T-helper 2 cell treated with Interferon-gamma antibody and Interleukin-4, amounts not matched to agents 5 μg/mL and 100 μg/mL, for 36 hours (primary cell): Measurements from ENCODE around the gene ZNF366.

ENCODE experiments used
- DNase-seq: peaks from one replicate; pipeline ENCODE4 v3.0.0; 2021; ENCODE audit warnings: low spot score
- H3K27ac Mint-ChIP-seq: one replicate; pipeline ENCODE4 v1.8.0; 2021; ENCODE audit warnings: mild to moderate bottlenecking, mixed read lengths
- H3K27me3 Mint-ChIP-seq: one replicate; pipeline ENCODE4 v1.8.0; 2021; ENCODE audit warnings: low read depth, mixed read lengths
- H3K36me3 Mint-ChIP-seq: one replicate; pipeline ENCODE4 v1.8.0; 2021; ENCODE audit warnings: low read depth, mixed read lengths
- H3K4me1 Mint-ChIP-seq: one replicate; pipeline ENCODE4 v1.8.0; 2021; ENCODE audit warnings: low read depth, mixed read lengths
- H3K4me3 Mint-ChIP-seq: one replicate; pipeline ENCODE4 v1.8.0; 2022; ENCODE audit warnings: mild to moderate bottlenecking, moderate library complexity, mixed read lengths
- H3K9me3 Mint-ChIP-seq: one replicate; pipeline ENCODE4 v1.8.0; 2021; ENCODE audit warnings: mixed read lengths

Gene ZNF366

DNA sequence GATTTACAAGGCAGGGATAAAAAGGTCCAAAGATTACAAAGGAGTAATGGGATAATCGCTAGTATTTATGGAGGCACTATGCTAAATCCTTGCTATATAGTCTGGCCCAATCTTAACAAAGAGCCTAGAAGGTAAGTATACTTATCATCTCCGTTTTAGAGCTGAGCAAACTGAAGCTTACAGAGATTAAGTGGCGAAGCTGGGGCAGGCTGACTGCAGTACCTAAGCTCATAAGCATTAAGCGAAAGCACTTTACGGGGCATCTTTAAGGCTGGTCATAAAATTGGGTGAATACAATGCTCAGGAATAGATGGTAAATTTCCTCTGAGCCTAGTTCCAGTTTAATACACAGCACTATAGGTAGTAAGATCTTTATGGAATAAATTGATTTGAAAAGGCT, 30.0 kb upstream of the ZNF366 start:
- DNase-seq, result no peak
- Mint-ChIP-seq H3K4me3 (no peak overlapping the region), H3K27ac (no peak overlapping the region), H3K27me3 (peaks cover 10% of the 10 kb centered on the region), H3K4me1 (no peaks in the 10 kb centered on the region), H3K9me3 (no peaks in the 10 kb centered on the region), H3K36me3 (no peaks in the 10 kb centered on the region)

DNA sequence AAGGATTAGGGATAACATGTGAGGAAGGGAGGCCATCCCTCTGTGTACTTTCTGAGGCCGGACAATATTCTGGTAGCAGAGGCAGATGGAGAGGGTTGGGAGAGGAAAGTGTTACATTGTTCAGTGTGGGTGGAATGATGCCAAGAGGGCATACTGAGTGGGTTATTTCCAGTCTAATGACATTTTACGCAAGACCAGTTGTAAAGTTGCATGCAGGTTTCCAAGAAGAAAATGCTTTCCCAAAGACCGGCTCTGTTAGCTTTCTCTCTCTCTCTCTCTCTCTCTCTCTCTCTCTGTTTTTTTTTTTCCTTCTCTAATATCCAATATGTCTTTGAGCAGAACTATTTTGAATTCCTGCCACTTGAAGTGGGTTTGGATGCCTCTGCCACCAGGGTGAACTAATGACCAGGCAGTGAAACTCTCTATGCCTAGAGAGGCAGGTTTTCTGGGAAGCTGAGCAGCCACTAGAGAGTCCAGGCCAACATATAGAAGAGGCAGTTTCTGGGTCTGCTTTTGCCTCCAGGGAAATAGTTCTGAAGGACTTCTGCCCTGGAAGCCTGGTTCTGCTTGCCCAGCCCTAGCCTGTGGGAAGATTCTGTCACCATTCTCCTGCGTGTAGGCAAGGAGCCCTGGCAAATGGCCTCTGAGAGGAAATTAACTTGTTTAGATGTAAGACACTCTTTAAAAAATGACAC, 24.4 kb upstream of the ZNF366 start:
- no peak overlapping the region for H3K4me3 Mint-ChIP-seq
- no peaks in the 10 kb centered on the region for H3K36me3 Mint-ChIP-seq
- H3K27ac Mint-ChIP-seq, result no peak overlapping the region
- no peak for DNase-seq
- no peaks in the 10 kb centered on the region for H3K9me3 Mint-ChIP-seq
- H3K27me3 Mint-ChIP-seq, result peaks cover 17% of the 10 kb centered on the region
- no peaks in the 10 kb centered on the region for H3K4me1 Mint-ChIP-seq

DNA sequence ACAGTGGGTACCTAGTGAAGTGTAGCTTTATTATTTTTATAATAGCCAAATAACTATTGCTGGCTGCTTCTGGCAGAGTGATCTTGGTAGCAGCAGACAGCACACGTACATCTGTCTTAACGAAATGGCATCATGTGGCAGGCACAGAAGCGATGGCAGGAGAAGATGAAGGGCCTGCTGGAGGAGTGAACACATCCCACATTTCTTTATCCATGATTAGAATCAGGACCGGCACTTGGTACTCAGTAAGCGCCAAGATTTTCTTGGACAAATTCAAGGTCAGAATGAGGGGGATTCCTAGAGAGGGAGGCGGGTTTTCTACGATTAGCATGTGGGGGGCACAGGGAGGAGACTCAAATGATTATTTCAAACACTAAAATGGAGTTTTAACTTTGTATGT, 23.0 kb upstream of the ZNF366 start:
- H3K27me3 Mint-ChIP-seq, result peaks cover 17% of the 10 kb centered on the region
- no peaks in the 10 kb centered on the region for H3K4me1 Mint-ChIP-seq
- H3K9me3 Mint-ChIP-seq, result no peaks in the 10 kb centered on the region
- H3K36me3 Mint-ChIP-seq, result no peaks in the 10 kb centered on the region
- no peak for DNase-seq
- H3K27ac Mint-ChIP-seq, result no peak overlapping the region
- no peak overlapping the region for H3K4me3 Mint-ChIP-seq

DNA sequence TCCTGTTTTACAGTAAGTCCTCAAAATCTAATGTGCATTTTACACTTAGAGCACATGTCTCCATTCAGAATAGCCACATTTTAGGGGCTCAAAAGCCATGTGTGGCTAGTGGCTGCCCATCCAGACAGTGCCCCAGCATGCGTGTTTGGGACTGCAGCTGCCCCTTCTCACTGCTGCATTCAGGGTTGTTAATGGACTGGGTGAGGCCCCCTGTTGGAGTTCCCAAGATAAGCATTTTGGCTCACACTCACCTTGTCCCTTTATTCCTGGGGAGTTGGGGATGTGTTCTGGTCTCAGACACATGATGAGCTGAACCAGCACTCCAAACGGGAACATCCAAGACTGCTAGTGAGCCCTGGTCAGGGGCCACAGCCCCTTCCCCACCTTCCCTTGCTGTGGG, 22.2 kb upstream of the ZNF366 start:
- H3K4me1 Mint-ChIP-seq, result no peaks in the 10 kb centered on the region
- H3K27ac Mint-ChIP-seq, result no peak overlapping the region
- no peak overlapping the region for H3K4me3 Mint-ChIP-seq
- H3K9me3 Mint-ChIP-seq, result no peaks in the 10 kb centered on the region
- H3K36me3 Mint-ChIP-seq, result no peaks in the 10 kb centered on the region
- peaks cover 14% of the 10 kb centered on the region for H3K27me3 Mint-ChIP-seq
- DNase-seq, result no peak

DNA sequence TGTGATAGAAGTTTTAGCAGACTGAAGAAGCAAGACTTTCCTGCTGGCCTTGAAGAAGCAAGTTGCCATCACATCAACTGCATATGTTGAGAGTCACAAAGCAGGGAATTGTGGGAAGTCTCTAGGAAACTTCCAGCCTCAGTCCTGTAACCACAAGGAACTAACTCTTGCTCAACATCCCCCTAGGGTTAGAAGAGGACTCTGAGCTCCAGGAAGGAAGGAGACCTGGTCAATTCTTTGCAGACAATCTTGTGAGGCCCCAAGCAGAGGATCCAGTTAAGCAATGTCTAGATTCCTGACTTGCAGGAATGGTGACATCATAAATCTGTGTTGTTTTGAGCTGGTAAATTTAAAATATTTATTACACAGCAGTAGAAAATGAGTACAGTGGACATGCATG, 18.6 kb upstream of the ZNF366 start:
- Mint-ChIP-seq H3K4me1 (no peaks in the 10 kb centered on the region), H3K27ac (no peak overlapping the region), H3K4me3 (no peak overlapping the region), H3K9me3 (no peaks in the 10 kb centered on the region), H3K27me3 (peaks cover 7% of the 10 kb centered on the region), H3K36me3 (no peaks in the 10 kb centered on the region)
- no peak for DNase-seq

DNA sequence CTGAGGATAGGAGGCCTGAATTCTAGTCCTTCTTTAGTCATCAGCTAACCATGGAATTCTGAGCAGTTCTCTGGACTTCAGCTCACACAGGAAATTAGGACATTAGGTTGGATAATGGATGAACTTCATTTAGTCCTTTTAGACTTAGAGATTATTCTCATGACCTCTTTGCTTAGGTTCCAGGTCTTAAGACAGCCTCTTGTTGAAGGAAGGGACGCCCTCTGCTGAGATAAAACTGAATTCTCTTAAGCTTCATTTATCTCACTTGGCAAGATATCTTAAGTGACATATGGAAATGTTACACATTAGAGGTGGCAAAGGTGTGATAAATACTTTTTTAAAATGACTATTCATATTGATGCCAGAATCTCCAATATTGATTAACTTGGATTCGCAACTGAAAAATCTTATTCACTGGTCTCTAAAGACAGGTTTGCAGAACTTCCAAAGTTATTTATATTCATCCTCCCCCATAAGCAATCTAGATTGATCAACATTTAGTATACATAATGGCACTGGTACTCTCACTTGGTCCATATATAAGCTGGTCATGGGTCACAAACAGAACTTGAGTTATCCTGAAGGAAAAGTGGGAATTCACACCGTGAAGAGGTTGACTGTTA, 16.9 kb upstream of the ZNF366 start:
- peaks cover 3% of the 10 kb centered on the region for H3K27me3 Mint-ChIP-seq
- no peak overlapping the region for H3K4me3 Mint-ChIP-seq
- no peaks in the 10 kb centered on the region for H3K4me1 Mint-ChIP-seq
- H3K36me3 Mint-ChIP-seq, result no peaks in the 10 kb centered on the region
- DNase-seq, result no peak
- no peak overlapping the region for H3K27ac Mint-ChIP-seq
- H3K9me3 Mint-ChIP-seq, result no peaks in the 10 kb centered on the region

DNA sequence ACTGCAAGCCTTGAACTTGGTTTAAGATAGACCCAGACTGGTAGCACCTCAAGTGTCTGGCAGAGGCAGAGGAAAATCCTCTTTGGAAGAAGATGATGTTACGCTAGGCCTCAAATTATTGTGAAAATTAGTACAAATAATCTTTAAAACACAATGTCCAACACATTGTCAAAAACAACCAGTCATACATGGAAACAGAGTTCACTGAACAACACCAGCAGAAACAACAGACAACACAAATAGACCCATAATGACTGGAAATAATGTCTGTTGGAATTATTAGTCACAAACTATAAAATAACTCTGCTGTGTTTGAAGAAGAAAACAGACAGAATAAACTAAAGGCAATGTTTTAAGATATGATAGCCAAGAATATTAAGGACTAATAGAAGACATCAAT, 15.4 kb upstream of the ZNF366 start:
- Mint-ChIP-seq H3K36me3 (no peaks in the 10 kb centered on the region), H3K27me3 (peaks cover 3% of the 10 kb centered on the region), H3K4me1 (no peaks in the 10 kb centered on the region), H3K4me3 (no peak overlapping the region), H3K27ac (no peak overlapping the region), H3K9me3 (no peaks in the 10 kb centered on the region)
- no peak for DNase-seq

DNA sequence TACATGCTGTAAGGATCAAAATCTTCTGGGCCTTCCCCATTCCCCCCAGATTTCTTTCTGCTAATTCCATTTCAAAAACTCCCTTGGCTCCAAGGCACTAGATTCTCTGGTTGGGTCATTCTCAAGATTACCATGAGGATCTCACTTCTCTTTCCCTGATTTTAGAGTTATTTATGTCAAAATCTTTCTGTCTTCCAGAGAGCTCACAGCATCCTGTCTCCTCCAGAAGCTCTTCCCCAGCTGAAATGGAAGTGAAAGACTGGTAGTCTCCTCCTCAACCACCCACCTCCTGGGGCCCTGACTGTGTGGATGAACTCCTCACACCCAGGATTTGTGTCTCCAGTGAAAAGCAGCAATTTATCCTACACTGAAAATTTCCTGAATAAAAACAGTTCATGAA, 11.9 kb upstream of the ZNF366 start:
- no peaks in the 10 kb centered on the region for H3K4me1 Mint-ChIP-seq
- H3K9me3 Mint-ChIP-seq, result no peaks in the 10 kb centered on the region
- DNase-seq, result no peak
- no peak overlapping the region for H3K4me3 Mint-ChIP-seq
- peaks cover 2% of the 10 kb centered on the region for H3K27me3 Mint-ChIP-seq
- no peak overlapping the region for H3K27ac Mint-ChIP-seq
- H3K36me3 Mint-ChIP-seq, result no peaks in the 10 kb centered on the region

DNA sequence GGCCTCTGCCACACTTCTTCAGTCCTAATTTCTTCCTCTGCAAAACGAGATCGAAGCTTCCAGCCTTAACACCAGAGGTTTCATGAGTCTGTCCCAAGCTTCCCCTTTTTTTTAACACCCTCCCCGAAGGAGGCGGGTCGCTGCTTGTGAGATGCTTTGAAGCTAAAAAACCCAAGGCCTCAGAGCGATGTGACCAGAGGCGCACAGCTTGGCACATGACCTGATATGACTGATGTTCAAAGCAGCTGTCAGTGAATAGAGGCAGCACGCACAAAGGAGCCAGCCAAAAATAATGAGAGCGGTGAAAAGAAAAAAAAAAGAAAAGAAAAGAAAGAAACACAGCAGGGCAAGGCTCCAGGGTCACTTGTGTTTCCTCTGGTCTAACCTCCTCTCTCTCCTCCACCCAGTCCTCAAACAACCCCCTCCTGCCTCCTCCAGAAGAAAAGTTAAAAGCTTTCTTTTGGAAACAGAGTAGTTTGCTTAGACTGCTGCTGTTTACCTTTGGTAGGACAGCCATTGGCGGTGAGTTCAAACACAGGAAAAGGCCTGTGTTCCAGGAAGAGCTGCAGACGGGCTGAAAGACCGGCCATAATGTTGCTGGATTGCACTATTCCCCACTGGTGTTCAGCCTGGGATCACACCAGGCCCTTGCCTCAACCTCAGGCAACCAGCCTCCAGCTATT, 10.9 kb upstream of the ZNF366 start:
- Mint-ChIP-seq H3K4me3 (no peak overlapping the region), H3K27me3 (peaks cover 2% of the 10 kb centered on the region), H3K4me1 (no peaks in the 10 kb centered on the region), H3K9me3 (no peaks in the 10 kb centered on the region), H3K36me3 (no peaks in the 10 kb centered on the region), H3K27ac (no peak overlapping the region)
- no peak for DNase-seq

DNA sequence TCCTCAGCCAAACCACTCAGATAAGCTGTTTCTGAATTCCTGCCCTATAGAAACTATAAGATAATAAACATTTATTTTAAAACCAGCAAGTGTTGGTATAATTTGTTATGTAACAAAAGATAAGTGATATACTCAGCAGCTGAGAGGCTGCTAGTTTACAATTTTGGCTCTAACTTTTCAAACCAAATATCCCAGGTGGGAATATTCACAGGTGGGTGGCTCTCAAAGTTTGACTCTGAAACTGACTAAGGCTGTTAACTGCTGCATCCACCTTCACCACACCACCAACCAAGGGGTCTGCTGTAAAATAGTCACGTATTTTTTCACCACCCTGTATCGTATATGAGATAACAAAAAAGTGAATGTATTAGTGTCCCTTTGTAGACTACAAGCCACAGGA, 9.7 kb upstream of the ZNF366 start:
- Mint-ChIP-seq H3K4me1 (no peaks in the 10 kb centered on the region), H3K4me3 (no peak overlapping the region), H3K36me3 (no peaks in the 10 kb centered on the region), H3K27me3 (peaks cover 3% of the 10 kb centered on the region), H3K27ac (no peak overlapping the region), H3K9me3 (no peaks in the 10 kb centered on the region)
- no peak for DNase-seq

DNA sequence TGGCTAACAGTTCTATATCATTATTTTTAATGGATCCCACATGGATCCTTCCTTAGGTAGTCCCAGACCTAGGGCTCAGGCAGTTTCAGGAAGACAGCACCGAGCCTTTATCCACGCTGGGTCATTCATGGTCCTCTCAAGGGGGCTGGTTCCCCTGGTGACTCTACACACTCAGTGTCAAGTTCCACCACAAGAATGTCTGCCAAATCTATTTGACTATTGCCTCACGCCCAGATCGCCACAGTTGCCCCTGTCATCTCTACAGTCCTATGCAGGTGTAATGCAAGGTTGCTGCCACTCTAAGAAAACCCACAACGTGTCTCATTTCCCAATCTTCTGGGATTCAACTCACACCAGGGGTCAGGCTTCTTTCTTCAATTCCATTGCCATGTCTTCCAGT, 8.0 kb upstream of the ZNF366 start:
- no peak for DNase-seq
- Mint-ChIP-seq H3K36me3 (no peaks in the 10 kb centered on the region), H3K4me3 (no peak overlapping the region), H3K4me1 (no peaks in the 10 kb centered on the region), H3K27ac (no peak overlapping the region), H3K27me3 (peaks cover 5% of the 10 kb centered on the region), H3K9me3 (no peaks in the 10 kb centered on the region)

DNA sequence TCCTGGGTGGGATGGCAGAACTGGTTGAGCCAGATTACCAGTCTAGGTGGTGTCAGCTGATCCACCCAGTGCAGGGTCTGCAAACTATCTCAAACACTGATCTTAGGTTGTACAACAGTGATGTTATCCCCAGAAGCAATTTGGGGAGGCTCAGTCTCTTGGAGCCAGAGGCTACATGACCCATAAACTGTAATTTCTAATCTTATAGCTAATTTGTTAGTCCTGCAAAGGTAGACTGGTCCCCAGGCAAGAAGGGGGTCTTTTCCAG, 5.3 kb upstream of the ZNF366 start:
- Mint-ChIP-seq H3K27me3 (peaks cover 5% of the 10 kb centered on the region), H3K36me3 (no peaks in the 10 kb centered on the region), H3K9me3 (no peaks in the 10 kb centered on the region), H3K27ac (no peak overlapping the region), H3K4me3 (no peak overlapping the region), H3K4me1 (no peaks in the 10 kb centered on the region)
- no peak for DNase-seq

DNA sequence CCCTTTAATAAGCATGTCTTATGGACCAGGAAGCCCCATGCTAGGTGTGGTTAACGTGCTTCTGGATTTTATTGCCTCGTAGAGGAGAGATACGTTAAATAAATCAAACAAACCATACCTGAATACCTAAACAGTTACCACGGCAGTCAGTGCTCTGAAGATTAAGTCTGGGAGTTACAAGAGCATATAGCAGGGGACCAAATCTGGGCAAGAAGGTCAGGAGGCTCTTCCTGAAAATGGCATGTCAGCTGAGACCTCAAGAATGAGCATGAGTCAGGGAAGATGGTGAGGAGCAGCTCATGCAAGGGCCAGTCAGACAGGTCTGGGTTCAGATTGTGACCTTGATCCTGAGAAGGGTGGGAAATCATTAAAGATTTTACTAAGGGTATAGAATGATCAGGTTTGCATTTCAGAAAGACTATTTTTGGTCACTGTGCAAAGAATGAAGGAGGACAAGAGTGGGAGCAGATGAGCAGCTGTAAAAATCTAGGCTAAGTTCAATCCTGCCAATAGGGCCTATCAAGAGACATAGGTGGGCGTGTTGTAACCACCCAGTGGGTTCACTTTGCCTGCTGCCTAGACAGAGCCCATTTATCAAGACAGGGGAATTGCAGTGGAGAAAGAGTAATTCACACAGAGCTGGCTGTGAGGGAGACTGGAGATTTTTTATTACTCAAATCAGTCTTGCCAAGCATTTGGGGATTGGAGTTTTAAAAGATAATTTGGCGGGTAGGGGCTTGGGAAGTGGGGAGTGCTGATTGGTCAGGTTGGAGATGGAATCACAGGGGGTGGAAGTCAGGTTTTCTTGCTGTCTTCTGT, 4.8 kb upstream of the ZNF366 start:
- no peak for DNase-seq
- Mint-ChIP-seq H3K9me3 (no peaks in the 10 kb centered on the region), H3K4me3 (no peak overlapping the region), H3K4me1 (no peaks in the 10 kb centered on the region), H3K27ac (no peak overlapping the region), H3K27me3 (peaks cover 5% of the 10 kb centered on the region), H3K36me3 (no peaks in the 10 kb centered on the region)

DNA sequence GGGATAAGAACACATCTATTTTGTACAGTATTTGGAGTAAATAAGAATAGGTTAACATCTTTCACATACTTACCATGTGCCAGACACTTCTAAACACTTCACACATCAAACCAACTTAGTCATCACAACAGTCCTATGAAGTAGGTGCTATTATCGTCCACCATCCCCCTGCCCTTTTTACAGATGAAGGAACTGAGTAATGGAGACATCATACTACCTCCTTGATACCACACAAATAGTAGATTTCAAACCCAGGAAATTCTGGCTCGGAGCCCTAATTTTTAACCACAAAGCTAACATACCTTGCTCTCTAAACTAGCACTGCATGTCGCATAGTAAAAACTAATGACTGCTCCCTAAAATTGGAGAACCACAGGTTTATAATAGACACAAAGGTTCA, 4.2 kb upstream of the ZNF366 start:
- H3K9me3 Mint-ChIP-seq, result no peaks in the 10 kb centered on the region
- H3K27ac Mint-ChIP-seq, result no peak overlapping the region
- no peak for DNase-seq
- H3K27me3 Mint-ChIP-seq, result peaks cover 9% of the 10 kb centered on the region
- H3K4me3 Mint-ChIP-seq, result no peak overlapping the region
- H3K36me3 Mint-ChIP-seq, result no peaks in the 10 kb centered on the region
- no peaks in the 10 kb centered on the region for H3K4me1 Mint-ChIP-seq
